Breast epithelium (tissue), 4 donors: ENCODE results near the gene ACER3. TPM values are rescaled to one million over a fixed set of nuclear protein-coding genes. Genes with fewer than 3 reads are reported as not detected.

ENCODE experiments used
- DNase-seq, 2 donors: peaks; one replicate each; pipeline ENCODE4 v3.0.0-alpha.2; 2019; ENCODE audit warnings: low spot score in 2 of 2
- H3K27ac ChIP-seq, 2 donors: fragments of 200-600 bp; sonication (generic) in 1 of 2; one replicate each; pipeline ENCODE4 v1.5.1; 2016 to 2019; ENCODE audit warnings: mild to moderate bottlenecking in 1 of 2
- H3K27me3 ChIP-seq, 2 donors: fragments of 200-600 bp; sonication (generic) in 1 of 2; one replicate each; pipeline versions ENCODE4 v1.5.1 to v1.6.0; 2017 to 2019; ENCODE audit warnings: control low read depth in 1 of 2, mild to moderate bottlenecking in 1 of 2
- H3K36me3 ChIP-seq: fragments of 200-600 bp; one replicate; pipeline ENCODE4 v1.5.1; 2019
- H3K4me1 ChIP-seq, 2 donors: fragments of 200-600 bp; sonication (generic); one replicate each; pipeline ENCODE4 v1.5.1; 2016 to 2019; ENCODE audit warnings: control low read depth in 1 of 2
- H3K4me3 ChIP-seq, 3 donors: fragments of 200-600 bp; sonication (generic); 1 replicate in 2 of 3; 2 replicates in 1 of 3; pipeline ENCODE4 v1.5.1; 2016 to 2019; ENCODE audit warnings: mild to moderate bottlenecking in 3 of 3, moderate library complexity in 2 of 3
- H3K9me3 ChIP-seq, 2 donors: fragments of 200-600 bp; sonication (generic) in 1 of 2; one replicate each; pipeline ENCODE4 v1.5.1; 2016 to 2019; ENCODE audit warnings: control low read depth in 1 of 2
- CTCF ChIP-seq, 3 donors: fragments of 450-650 bp; IDR thresholded peaks; one replicate each; pipeline ENCODE4 v1.5.1; 2016 to 2017; ENCODE audit warnings: antibody characterized with exemption in 3 of 3, mild to moderate bottlenecking in 3 of 3, moderate library complexity in 3 of 3
- POLR2A ChIP-seq: fragments of 450-650 bp; IDR thresholded peaks from one replicate; pipeline ENCODE4 v1.6.1; 2016; ENCODE audit warnings: antibody characterized with exemption, mild to moderate bottlenecking, moderate library complexity
- POLR2AphosphoS5 ChIP-seq, 3 donors: sonication (generic); formaldehyde crosslinking; IDR thresholded peaks; one replicate each; pipeline ENCODE4 v1.6.1; 2017; ENCODE audit warnings: antibody characterized with exemption in 3 of 3
- intact Hi-C: fragments of 100-400 bp; cut with DNase I; formaldehyde crosslinking; loops from one replicate; pipeline ENCODE4 v1.15.1; 2023; ENCODE audit warnings: low total_unique reads
- total RNA-seq, 3 donors: library from RNA; depleted of rRNA; stranded (reverse); fragments of >200 nt; gene quantifications; one replicate each; pipeline ENCODE4 v1.1.0, GENCODE V29; 2016

The ACER3 gene
- total RNA-seq, 3 donors from 2014 or later = 8.2 to 35.2 (median 12.9) TPM

GRCh38 chr11:77062924-77063323, 202.2 kb downstream of the ACER3 start:
- Histone ChIP-seq H3K27me3 (no peaks in the 10 kb centered on the region), H3K4me1 (no peaks in the 10 kb centered on the region)
- TF ChIP-seq POLR2AphosphoS5 (IDR thresholded peaks at IDR 0.05) (no peak), CTCF (IDR thresholded peaks at IDR 0.05) (no peak), POLR2A (no peak)

GRCh38 chr11:77063407-77063806, 202.7 kb downstream of the ACER3 start:
- no peaks in the 10 kb centered on the region for H3K9me3 ChIP-seq
- intact Hi-C loops = loop anchor here (10.0 kb wide), 1 partner anchor 249 kb away; no protein-coding TSS in a partner anchor

More at GRCh38 chr11:77062924-77063323, 202.2 kb downstream of the ACER3 start:
- Histone ChIP-seq H3K9me3 (no peaks in the 10 kb centered on the region), H3K4me3 (no peak overlapping the region), H3K36me3 (no peaks in the 10 kb centered on the region), H3K27ac (no peak overlapping the region)
- DNase-seq = peak in 1 of 2 donors; percentile 6
- intact Hi-C loops = loop anchor here (10.0 kb wide), 1 partner anchor 248 kb away; no protein-coding TSS in a partner anchor

GRCh38 chr11:77063861-77064260, 203.1 kb downstream of the ACER3 start:
- intact Hi-C loops = loop anchor here (10.0 kb wide), 1 partner anchor 249 kb away; no protein-coding TSS in a partner anchor
- H3K27ac ChIP-seq = no peak overlapping the region
- TF ChIP-seq POLR2A (no peak), POLR2AphosphoS5 (IDR thresholded peaks at IDR 0.05) (no peak), CTCF (IDR thresholded peaks at IDR 0.05) (no peak)
- no peaks in the 10 kb centered on the region for H3K27me3 ChIP-seq
- H3K4me3 ChIP-seq = no peak overlapping the region
- no peak for DNase-seq
- no peaks in the 10 kb centered on the region for H3K9me3 ChIP-seq
- H3K4me1 ChIP-seq = no peaks in the 10 kb centered on the region
- H3K36me3 ChIP-seq = no peaks in the 10 kb centered on the region

More at GRCh38 chr11:77063407-77063806, 202.7 kb downstream of the ACER3 start:
- no peak overlapping the region for H3K4me3 ChIP-seq
- no peaks in the 10 kb centered on the region for H3K4me1 ChIP-seq
- H3K27ac ChIP-seq = no peak overlapping the region
- no peaks in the 10 kb centered on the region for H3K36me3 ChIP-seq
- no peak for TF ChIP-seq POLR2AphosphoS5 (IDR thresholded peaks at IDR 0.05)
- no peak for TF ChIP-seq POLR2A
- TF ChIP-seq CTCF (IDR thresholded peaks at IDR 0.05) = no peak
- DNase-seq = no peak
- no peaks in the 10 kb centered on the region for H3K27me3 ChIP-seq

GRCh38 chr11:77064648-77065217, 204.0 kb downstream of the ACER3 start:
- no peaks in the 10 kb centered on the region for H3K27me3 ChIP-seq
- H3K36me3 ChIP-seq = no peaks in the 10 kb centered on the region
- peak in 1 of 2 donors; percentile 34 for DNase-seq
- intact Hi-C loops = loop anchor here (10.0 kb wide), 1 partner anchor 250 kb away; no protein-coding TSS in a partner anchor
- H3K27ac ChIP-seq = no peak overlapping the region
- H3K4me3 ChIP-seq = no peak overlapping the region
- no peaks in the 10 kb centered on the region for H3K9me3 ChIP-seq
- no peak for TF ChIP-seq POLR2AphosphoS5 (IDR thresholded peaks at IDR 0.05)
- TF ChIP-seq CTCF (IDR thresholded peaks at IDR 0.05) = no peak
- no peak for TF ChIP-seq POLR2A
- H3K4me1 ChIP-seq = no peaks in the 10 kb centered on the region

- peak; percentile 33 to 55 for DNase-seq
- Histone ChIP-seq H3K36me3 (no peaks in the 10 kb centered on the region), H3K4me1 (no peaks in the 10 kb centered on the region), H3K9me3 (no peaks in the 10 kb centered on the region), H3K27ac (peak overlapping the region; percentile 84 to 98), H3K4me3 (peak overlapping the region; percentile 65 to 94 (median 66)), H3K27me3 (no peaks in the 10 kb centered on the region)
- intact Hi-C loops = loop anchor here (1.0 to 10.0 kb wide), 2 partner anchors 58 to 251 kb away; no protein-coding TSS in a partner anchor
- no peak for TF ChIP-seq POLR2A
- TF ChIP-seq POLR2AphosphoS5 (IDR thresholded peaks at IDR 0.05) = peak in 1 of 3 donors; percentile 30
Observed at GRCh38 chr11:77065878-77066228, 205.1 kb downstream of the ACER3 start.
